Panc1 (cell line): ENCODE results near the gene QRFP. TPM values are rescaled to one million over a fixed set of nuclear protein-coding genes. Genes with fewer than 3 reads are reported as not detected.

ENCODE experiments used
- ATAC-seq: fragments of 200-7000 bp; cut with Tn5 transposase; 2 replicates; pipeline ENCODE4 v1.9.1; 2020; ENCODE audit warnings: mild to moderate bottlenecking, moderate library complexity
- BruUV-seq: library from RNA; stranded (reverse); fragments of 400-500 nt; replicated peaks from 2 replicates; lab custom pipeline; 2021; lab: Mats Ljungman, UMichigan
- CTCF ChIA-PET: fragments of 300-600 bp; sonication (Branson Sonifier 250); formaldehyde crosslinking; loops from one replicate; lab custom pipeline; 2022; ENCODE audit warnings: antibody characterized with exemption; lab: Charles Lee
- POLR2A ChIA-PET: fragments of 300-600 bp; sonication (Branson Sonifier 250); formaldehyde crosslinking; loops from one replicate; lab custom pipeline; 2022; ENCODE audit warnings: antibody characterized with exemption; lab: Charles Lee
- DNase-seq: peaks from one replicate; pipeline ENCODE4 v3.0.0-alpha.2; 2010; ENCODE audit warnings: low read depth, low spot score
- H3K27ac ChIP-seq: 2 replicates; pipeline ENCODE4 v1.5.1; 2011; ENCODE audit warnings: mild to moderate bottlenecking, low read length, inconsistent platforms
- H3K27me3 ChIP-seq: fragments of 200-500 bp; sonication (Bioruptor generic); 2 replicates; pipeline ENCODE4 v1.6.0; 2014; ENCODE audit warnings: low read length, inconsistent platforms; ENCODE audit not compliant: control insufficient read depth, insufficient read depth
- H3K36me3 ChIP-seq: fragments of 200-500 bp; sonication (Bioruptor generic); 2 replicates; pipeline ENCODE4 v1.5.1; 2014; ENCODE audit warnings: inconsistent platforms, mild to moderate bottlenecking, low read length, moderate library complexity; ENCODE audit not compliant: control insufficient read depth, insufficient read depth
- H3K4me1 ChIP-seq: 2 replicates; pipeline ENCODE4 v1.5.1; 2011; ENCODE audit warnings: inconsistent platforms, mild to moderate bottlenecking, low read length, moderate library complexity; ENCODE audit not compliant: control insufficient read depth, insufficient read depth
- H3K4me3 ChIP-seq, 2 experiments: 2 replicates each; pipeline ENCODE4 v1.5.1; 2011 to 2012; ENCODE audit warnings: low read depth in 2 of 2, low read length in 2 of 2, mild to moderate bottlenecking in 2 of 2, inconsistent platforms in 1 of 2, moderate library complexity in 1 of 2
- H3K9me3 ChIP-seq: fragments of 200-500 bp; sonication (Bioruptor generic); 2 replicates; pipeline ENCODE4 v1.5.1; 2014; ENCODE audit warnings: low read depth, mild to moderate bottlenecking, inconsistent platforms, low read length, moderate library complexity; ENCODE audit not compliant: control insufficient read depth, insufficient read depth
- CTCF ChIP-seq: fragments of 450-650 bp; IDR thresholded peaks from 2 replicates; pipeline ENCODE4 v1.5.1; 2017; ENCODE audit warnings: mild to moderate bottlenecking
- POLR2AphosphoS5 ChIP-seq: IDR thresholded peaks from 2 replicates; pipeline ENCODE4 v1.6.1; 2012; ENCODE audit warnings: mild to moderate bottlenecking, low read depth, low read length, moderate library complexity
- REST ChIP-seq, 2 experiments: IDR thresholded peaks; 2 replicates each; pipeline ENCODE4 v1.6.1; 2011 to 2012; ENCODE audit warnings: low read depth in 2 of 2, control low read depth in 1 of 2, low read length in 1 of 2, mild to moderate bottlenecking in 1 of 2, moderate library complexity in 1 of 2; ENCODE audit not compliant: insufficient read depth in 1 of 2
- SIN3A ChIP-seq: IDR thresholded peaks from 2 replicates; pipeline ENCODE4 v1.6.1; 2012; ENCODE audit warnings: low read depth, mild to moderate bottlenecking, low read length, moderate library complexity, borderline replicate concordance; ENCODE audit not compliant: insufficient read depth
- TCF7L2 ChIP-seq: IDR thresholded peaks from 2 replicates; pipeline ENCODE4 v1.6.1; 2011; ENCODE audit warnings: mild to moderate bottlenecking, low read depth, low read length, inconsistent platforms
- in situ Hi-C: cut with HindIII; loops from 2 replicates; pipeline ENCODE4 v1.10.0; 2016; ENCODE audit warnings: low sequenced_read_pairs, low pct_unique_long_range_greater_than_20kb
- intact Hi-C: fragments of 100-400 bp; cut with micrococcal nuclease; formaldehyde crosslinking; loops from one replicate; pipeline ENCODE4 v1.10.0; 2022; ENCODE audit not compliant: unreplicated experiment
- total RNA-seq: library from RNA; stranded (reverse); gene quantifications from one replicate; pipeline ENCODE4 v1.2.1, GENCODE V29; 2021; ENCODE audit not compliant: unreplicated experiment

Gene QRFP
- total RNA-seq, 1 experiment from 2014 or later: not detected

DNA sequence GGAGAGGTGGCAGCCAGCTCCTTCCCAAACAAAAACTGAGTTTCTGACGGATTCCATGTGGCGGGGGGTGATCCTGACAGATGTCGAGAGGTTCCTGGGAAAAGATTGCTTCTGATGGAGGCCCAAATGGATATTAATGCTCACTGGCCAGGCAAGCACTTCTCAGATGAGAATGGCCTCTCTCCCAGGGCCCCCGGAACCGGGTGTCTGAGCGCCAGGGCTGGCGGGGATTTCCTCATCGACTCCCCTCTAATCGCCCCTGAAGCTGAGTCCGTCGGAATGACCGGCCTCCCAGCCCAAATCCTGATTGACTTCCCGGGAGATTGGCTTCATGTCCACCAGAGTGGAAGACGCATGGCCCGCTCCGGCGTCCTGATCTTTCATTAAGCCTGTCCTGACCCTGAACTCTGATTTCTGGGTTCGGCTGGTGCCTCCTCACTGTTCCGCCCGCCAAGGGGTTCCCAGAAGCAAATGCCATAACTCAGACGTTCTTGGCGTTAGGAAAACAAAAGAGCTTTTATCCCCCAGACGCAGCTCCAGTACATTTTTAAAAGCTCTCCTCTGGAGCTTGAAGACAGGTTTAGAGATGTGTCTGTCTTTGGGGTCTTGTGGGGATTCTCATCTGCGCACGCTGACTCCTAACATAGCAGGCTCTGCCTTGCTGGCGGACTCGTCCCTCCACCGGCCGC, 24.8 kb upstream of the QRFP start:
- TF ChIP-seq CTCF: no peak
- TF ChIP-seq POLR2AphosphoS5: no peak
- TF ChIP-seq SIN3A: no peak
- TF ChIP-seq TCF7L2: no peak
- TF ChIP-seq REST (IDR thresholded peaks at IDR 0.05; ENCODE audit: insufficient read depth in 1 of 2, low read depth in 2 of 2, low read length in 1 of 2): no peak
- Histone ChIP-seq H3K27me3 (no peaks in the 10 kb centered on the region), H3K36me3 (no peaks in the 10 kb centered on the region), H3K9me3 (no peaks in the 10 kb centered on the region), H3K4me3 (no peak overlapping the region), H3K4me1 (no peaks in the 10 kb centered on the region), H3K27ac (no peak overlapping the region)
- CTCF ChIA-PET: no interaction called here
- in situ Hi-C loops (no loop called here), intact Hi-C loops (no loop called here)
- POLR2A ChIA-PET: no interaction called here
- DNase-seq: no peak
- no TSS peak for BruUV-seq
- no peak for ATAC-seq

GRCh38 chr9:130920762-130921299, 24.2 kb upstream of the QRFP start:
- Histone ChIP-seq H3K36me3 (no peaks in the 10 kb centered on the region), H3K27me3 (no peaks in the 10 kb centered on the region), H3K4me3 (no peak overlapping the region), H3K9me3 (no peaks in the 10 kb centered on the region), H3K4me1 (no peaks in the 10 kb centered on the region), H3K27ac (no peak overlapping the region)
- no peak for TF ChIP-seq SIN3A
- no peak for TF ChIP-seq REST (IDR thresholded peaks at IDR 0.05; ENCODE audit: insufficient read depth in 1 of 2, low read depth in 2 of 2, low read length in 1 of 2)
- TF ChIP-seq CTCF: no peak
- TF ChIP-seq TCF7L2: no peak
- no peak for TF ChIP-seq POLR2AphosphoS5
- DNase-seq (no peak), ATAC-seq (no peak)
- intact Hi-C loops: no loop called here
- BruUV-seq: no TSS peak
- in situ Hi-C loops: no loop called here
- ChIA-PET POLR2A (no interaction called here), CTCF (no interaction called here)
